ENCODE data around the gene WNT5B. TPM values are rescaled to one million over a fixed set of nuclear protein-coding genes. Genes with fewer than 3 reads are reported as not detected.

WNT5B gene
- total RNA-seq, 4 donors from 2014 or later: 5.6 to 30.9 (median 12.7) TPM

DNA sequence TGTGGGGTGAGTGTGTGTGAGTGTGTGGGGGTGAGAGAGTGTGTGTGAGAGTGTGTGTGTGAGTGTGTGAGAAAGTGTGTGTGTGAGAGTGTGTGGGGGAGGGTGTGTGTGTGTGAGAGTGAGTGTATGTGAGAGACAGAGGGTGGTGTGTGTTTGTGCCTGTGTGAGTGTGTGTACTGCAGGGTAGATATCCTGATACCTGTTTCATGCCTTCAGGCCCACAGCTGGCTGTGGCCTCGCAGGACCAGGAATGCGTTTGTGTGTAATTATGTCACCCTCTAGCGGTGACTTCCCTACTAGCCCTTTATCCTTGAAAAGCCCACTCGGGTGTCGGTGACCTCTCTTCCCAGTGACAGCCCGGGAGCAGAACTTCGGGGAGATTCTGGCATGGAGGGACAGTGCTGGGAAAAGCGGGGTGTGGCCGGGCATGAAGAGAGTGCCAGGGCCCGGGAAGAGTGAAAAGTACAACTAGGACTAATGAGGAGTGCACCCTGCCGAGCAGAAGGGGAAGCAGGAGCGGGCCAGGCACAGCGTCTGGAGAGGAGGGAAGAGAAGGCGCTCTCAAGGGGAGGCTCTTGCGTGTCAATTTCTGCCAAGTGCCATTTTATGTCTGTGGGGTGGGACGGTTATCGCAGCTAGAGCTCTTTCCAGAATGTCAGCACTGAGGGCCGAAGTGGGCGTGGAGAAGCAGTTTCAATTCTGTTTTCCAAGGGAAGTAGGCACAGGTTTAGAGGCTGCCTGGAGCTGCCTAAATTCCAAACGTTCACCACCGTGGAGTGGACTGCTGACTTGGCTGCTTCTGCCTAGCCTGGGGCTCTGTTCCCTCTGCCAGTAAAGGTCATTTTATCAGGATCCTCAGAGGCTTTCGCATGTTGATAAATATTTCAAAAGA lies 23.7 kb upstream of the WNT5B start:
- TF ChIP-seq, protein P1, sequence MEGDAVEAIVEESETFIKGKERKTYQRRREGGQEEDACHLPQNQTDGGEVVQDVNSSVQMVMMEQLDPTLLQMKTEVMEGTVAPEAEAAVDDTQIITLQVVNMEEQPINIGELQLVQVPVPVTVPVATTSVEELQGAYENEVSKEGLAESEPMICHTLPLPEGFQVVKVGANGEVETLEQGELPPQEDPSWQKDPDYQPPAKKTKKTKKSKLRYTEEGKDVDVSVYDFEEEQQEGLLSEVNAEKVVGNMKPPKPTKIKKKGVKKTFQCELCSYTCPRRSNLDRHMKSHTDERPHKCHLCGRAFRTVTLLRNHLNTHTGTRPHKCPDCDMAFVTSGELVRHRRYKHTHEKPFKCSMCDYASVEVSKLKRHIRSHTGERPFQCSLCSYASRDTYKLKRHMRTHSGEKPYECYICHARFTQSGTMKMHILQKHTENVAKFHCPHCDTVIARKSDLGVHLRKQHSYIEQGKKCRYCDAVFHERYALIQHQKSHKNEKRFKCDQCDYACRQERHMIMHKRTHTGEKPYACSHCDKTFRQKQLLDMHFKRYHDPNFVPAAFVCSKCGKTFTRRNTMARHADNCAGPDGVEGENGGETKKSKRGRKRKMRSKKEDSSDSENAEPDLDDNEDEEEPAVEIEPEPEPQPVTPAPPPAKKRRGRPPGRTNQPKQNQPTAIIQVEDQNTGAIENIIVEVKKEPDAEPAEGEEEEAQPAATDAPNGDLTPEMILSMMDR (IDR thresholded peaks at IDR 0.05): peak; percentile 66 to 88 (median 80)
- TF ChIP-seq POLR2A (IDR thresholded peaks at IDR 0.05): no peak
- no peak for DNase-seq

DNA sequence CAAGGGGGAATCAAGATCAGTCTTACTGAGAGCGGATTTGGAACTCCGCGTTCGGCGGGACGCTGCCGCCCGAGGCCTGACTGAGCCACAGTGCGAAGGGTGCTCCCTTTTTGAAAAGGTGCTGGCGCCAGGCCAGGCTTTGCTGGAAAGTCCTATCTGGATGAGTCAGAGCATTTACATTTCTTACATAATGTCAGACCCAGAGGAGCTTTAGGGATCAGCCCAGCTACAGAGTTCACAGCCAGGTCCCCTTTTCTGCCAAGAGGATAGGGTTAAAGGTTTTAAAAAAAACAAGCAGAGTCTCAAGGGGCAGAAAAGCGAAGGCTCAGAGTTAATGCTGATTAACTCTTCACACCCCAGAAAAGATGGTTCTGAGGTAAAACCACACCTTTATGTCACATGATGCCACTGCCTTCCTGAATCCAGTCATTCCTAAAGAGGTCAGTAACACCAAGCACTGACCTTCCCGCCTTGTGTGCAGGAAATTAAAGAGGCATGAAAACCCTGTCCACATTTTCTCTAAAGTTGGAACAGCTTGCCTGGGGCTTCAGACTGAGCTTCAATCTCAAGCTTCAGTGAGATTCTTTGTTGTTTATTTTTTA lies 22.9 kb upstream of the WNT5B start:
- Histone ChIP-seq H3K9me3 (no peaks in the 10 kb centered on the region), H3K27ac (peak overlapping the region; percentile 87 to 95 (median 94)), H3K27me3 (no peaks in the 10 kb centered on the region), H3K4me3 (peak overlapping the region; percentile 29 to 65 (median 54)), H3K36me3 (no peaks in the 10 kb centered on the region), H3K4me1 (peaks cover 12 to 78% (median 31%) of the 10 kb centered on the region in 3 donors)
- no peak for DNase-seq
- 1 to 4% methylated on average over 3 to 12 of the region's 12 CpGs for WGBS, 2 donors
- intact Hi-C loops (cut with DNase I): no loop called here
- peak in 1 of 4 donors; percentile 49 for TF ChIP-seq POLR2A (IDR thresholded peaks at IDR 0.05)
- TF ChIP-seq, protein P1 (IDR thresholded peaks at IDR 0.05): no peak

More for the DNA sequence above, 23.7 kb upstream of the WNT5B start:
- intact Hi-C loops (cut with DNase I): no loop called here
- no peaks in the 10 kb centered on the region for H3K36me3 ChIP-seq
- peaks cover 12 to 77% (median 31%) of the 10 kb centered on the region in 3 donors for H3K4me1 ChIP-seq
- H3K27me3 ChIP-seq: no peaks in the 10 kb centered on the region
- H3K9me3 ChIP-seq: no peaks in the 10 kb centered on the region
- peak overlapping the region; percentile 87 to 95 (median 94) for H3K27ac ChIP-seq
- H3K4me3 ChIP-seq: peak overlapping the region; percentile 29 to 65 (median 54)
- 0 to 4% methylated on average over 13 to 14 of the region's 22 CpGs for WGBS, 2 donors

DNA sequence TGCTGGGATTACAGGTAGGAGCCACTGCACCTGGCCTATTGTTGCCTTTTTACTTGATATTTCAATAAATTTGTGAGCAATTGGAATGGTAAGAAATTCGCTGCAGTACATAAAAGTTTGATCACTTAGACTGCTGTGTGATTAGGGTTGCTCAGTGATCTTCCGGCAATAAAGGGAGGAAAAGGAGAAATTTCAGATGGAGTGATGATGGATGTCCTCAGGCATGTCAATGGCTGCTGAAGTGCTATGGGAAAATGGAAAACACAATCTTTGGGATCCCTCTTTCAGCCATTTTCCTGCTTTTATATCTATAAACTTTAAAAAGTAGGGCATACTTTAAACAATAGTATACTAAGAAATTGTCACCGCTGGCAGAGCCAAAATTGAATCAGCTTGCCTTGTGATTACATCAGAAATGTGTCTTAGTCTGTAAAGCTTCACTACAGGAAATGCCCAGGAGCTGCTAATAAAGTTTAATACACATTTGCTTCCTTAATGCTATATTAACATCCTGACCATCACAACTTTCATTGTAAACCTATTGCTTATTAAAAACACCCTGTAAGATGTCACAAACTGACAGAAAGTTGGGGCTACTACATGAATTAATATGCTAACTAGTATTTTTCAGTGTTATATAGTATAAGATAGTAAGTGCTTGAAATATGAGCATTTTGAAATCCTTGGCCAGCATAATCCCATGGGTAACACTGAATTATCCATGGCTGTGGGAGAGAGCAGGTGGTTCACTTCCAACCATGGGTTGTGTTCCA lies 20.9 kb upstream of the WNT5B start:
- intact Hi-C loops (cut with DNase I): no loop called here
- DNase-seq: no peak
- no peaks in the 10 kb centered on the region for H3K9me3 ChIP-seq
- H3K36me3 ChIP-seq: no peaks in the 10 kb centered on the region
- H3K4me1 ChIP-seq: peaks cover 12 to 78% (median 27%) of the 10 kb centered on the region in 3 donors
- peak overlapping the region; percentile 15 to 95 (median 70) for H3K27ac ChIP-seq
- WGBS, 2 donors: 56 to 73% methylated on average over 3 of the region's 3 CpGs
- H3K4me3 ChIP-seq: no peak overlapping the region
- no peaks in the 10 kb centered on the region for H3K27me3 ChIP-seq
- TF ChIP-seq POLR2A (IDR thresholded peaks at IDR 0.05): no peak
- TF ChIP-seq, protein P1 (IDR thresholded peaks at IDR 0.05): no peak

DNA sequence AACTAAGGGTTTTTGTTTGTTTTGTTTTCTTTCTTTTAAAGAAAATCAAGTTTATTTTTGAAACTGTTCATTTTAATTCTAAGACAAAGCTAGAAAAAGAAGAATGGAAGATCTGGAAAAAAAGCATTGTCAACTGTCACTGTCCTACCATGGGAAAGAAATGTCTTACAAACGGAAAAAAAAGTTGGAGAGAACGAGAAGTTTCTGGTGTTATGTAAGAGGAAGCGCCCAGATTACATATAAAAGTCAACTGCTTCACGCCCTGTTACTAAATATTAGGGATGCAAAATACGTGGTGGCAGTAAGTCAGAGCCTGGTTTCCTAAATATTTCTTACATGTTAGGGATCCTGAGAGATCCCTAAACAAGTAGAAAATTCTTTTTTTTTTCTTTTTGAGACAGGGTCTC lies 20.3 kb upstream of the WNT5B start:
- H3K27ac ChIP-seq: peak overlapping the region; percentile 15 to 95 (median 74)
- WGBS, 2 donors: 27 to 29% methylated on average over 5 of the region's 5 CpGs

DNA sequence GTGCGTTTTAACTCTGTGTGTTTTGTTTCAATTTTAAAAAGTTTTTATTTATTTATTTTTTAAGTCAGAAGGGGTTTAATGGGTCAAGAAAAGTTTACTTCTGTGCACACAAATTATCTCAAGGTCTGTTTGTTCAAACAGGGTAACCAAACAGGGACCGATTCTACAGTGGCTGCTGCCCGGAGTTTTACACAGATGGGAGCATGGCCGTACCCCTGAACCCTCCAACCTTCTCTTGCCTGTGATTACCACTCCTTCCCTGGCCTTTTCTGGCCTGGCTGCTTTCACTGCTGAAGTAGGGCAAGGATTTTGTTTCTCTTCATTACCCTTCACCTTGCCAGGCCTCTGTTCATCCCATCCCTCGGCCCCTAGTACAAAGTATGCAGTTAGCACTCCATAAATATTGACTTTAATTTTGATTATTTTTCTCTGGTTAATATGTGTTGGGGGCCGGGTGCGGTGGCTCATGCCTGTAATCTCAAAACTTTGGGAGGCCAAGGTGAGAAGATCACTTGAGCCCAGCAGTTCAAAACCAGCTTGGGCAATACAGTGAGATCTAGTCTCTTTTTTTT lies 18.9 kb upstream of the WNT5B start:
- 96 to 98% methylated on average over 7 of the region's 7 CpGs for WGBS, 2 donors
- peaks cover 12 to 62% (median 27%) of the 10 kb centered on the region in 3 donors for H3K4me1 ChIP-seq
- H3K4me3 ChIP-seq: no peak overlapping the region
- intact Hi-C loops (cut with DNase I): no loop called here
- no peaks in the 10 kb centered on the region for H3K36me3 ChIP-seq
- H3K27me3 ChIP-seq: no peaks in the 10 kb centered on the region
- DNase-seq: no peak
- no peak for TF ChIP-seq POLR2A (IDR thresholded peaks at IDR 0.05)
- TF ChIP-seq, protein P1 (IDR thresholded peaks at IDR 0.05): no peak
- no peak overlapping the region for H3K27ac ChIP-seq
- no peaks in the 10 kb centered on the region for H3K9me3 ChIP-seq

More for the DNA sequence above, 20.3 kb upstream of the WNT5B start:
- no peaks in the 10 kb centered on the region for H3K27me3 ChIP-seq
- no peak overlapping the region for H3K4me3 ChIP-seq
- no peaks in the 10 kb centered on the region for H3K9me3 ChIP-seq
- peaks cover 12 to 73% (median 27%) of the 10 kb centered on the region in 3 donors for H3K4me1 ChIP-seq
- H3K36me3 ChIP-seq: no peaks in the 10 kb centered on the region
- TF ChIP-seq POLR2A (IDR thresholded peaks at IDR 0.05): no peak
- intact Hi-C loops (cut with DNase I): no loop called here
- no peak for DNase-seq

Data from esophagus squamous epithelium (tissue), 5 donors.